A549 (cell line): ENCODE measurements around the gene GIMAP5. TPM values are rescaled to one million over a fixed set of nuclear protein-coding genes. Genes with fewer than 3 reads are reported as not detected.

Source experiments
- ATAC-seq, 2 experiments: fragments of 200-7000 bp in 1 of 2; fragments of >200 bp in 1 of 2; cut with Nextera tagmentation in 1 of 2; cut with Tn5 transposase in 1 of 2; 3 replicates each; pipeline versions ENCODE4 v1.8.0 to v1.9.1; 2018 to 2020; ENCODE audit warnings: mild to moderate bottlenecking in 1 of 2, moderate library complexity in 1 of 2
- CTCF ChIA-PET: fragments of 300-600 bp; sonication (Branson Sonifier 250); formaldehyde crosslinking; extraction: SDS; loops from one replicate; lab custom pipeline; 2021; ENCODE audit warnings: antibody characterized with exemption, inconsistent platforms; lab: Yijun Ruan, JAX
- POLR2A ChIA-PET: fragments of 350-600 bp; formaldehyde crosslinking; extraction: SDS; loops from one replicate; lab custom pipeline; 2021; ENCODE audit warnings: antibody characterized with exemption, inconsistent platforms; lab: Yijun Ruan, JAX
- DNase-seq, 2 experiments: peaks; one replicate each; pipeline versions ENCODE4 v3.0.0 to v3.0.0-alpha.2; 2011 to 2016; ENCODE audit warnings: low read depth in 1 of 2, low spot score in 1 of 2
- FAIRE-seq: peaks from 2 replicates; lab custom pipeline; 2011; peaks lifted over from hg19 to GRCh38; lab: Jason Lieb, UNC
- H3K27ac ChIP-seq, 2 experiments: fragments of >200 bp; sonication (Bioruptor Twin); formaldehyde crosslinking; 3 replicates each; pipeline ENCODE4 v1.5.1; 2016 to 2017
- H3K4me1 ChIP-seq: fragments of >200 bp; sonication (Bioruptor Twin); formaldehyde crosslinking; 3 replicates; pipeline ENCODE4 v1.6.1; 2016
- H3K4me2 ChIP-seq: fragments of >200 bp; sonication (Bioruptor Twin); formaldehyde crosslinking; 3 replicates; pipeline ENCODE4 v1.6.1; 2016
- H3K4me3 ChIP-seq: fragments of >200 bp; sonication (Bioruptor Twin); formaldehyde crosslinking; 3 replicates; pipeline ENCODE4 v1.5.1; 2016
- H3K9me3 ChIP-seq: fragments of >200 bp; sonication (Bioruptor Twin); formaldehyde crosslinking; 3 replicates; pipeline ENCODE4 v1.6.1; 2016
- BCL3 ChIP-seq: fragments of >200 bp; sonication (Bioruptor Twin); formaldehyde crosslinking; IDR thresholded peaks from 3 replicates; pipeline ENCODE4 v1.6.1; 2016
- BHLHE40 ChIP-seq: IDR thresholded peaks from 2 replicates; pipeline ENCODE4 v1.6.1; 2012; ENCODE audit warnings: low read depth, low read length, inconsistent platforms
- CBX2 ChIP-seq: fragments of 200-600 bp; sonication (generic); IDR thresholded peaks from 2 replicates; pipeline ENCODE4 v1.6.1; 2016; ENCODE audit warnings: low read depth, mild to moderate bottlenecking, borderline replicate concordance
- CBX8 ChIP-seq: fragments of 200-600 bp; sonication (generic); IDR thresholded peaks from 2 replicates; pipeline ENCODE4 v1.6.1; 2016
- CEBPB ChIP-seq, 2 experiments: fragments of >200 bp in 1 of 2; sonication (Bioruptor Twin) in 1 of 2; formaldehyde crosslinking in 1 of 2; IDR thresholded peaks; 2 replicates each; pipeline ENCODE4 v1.6.1; 2012 to 2016
- CHD4 ChIP-seq: fragments of 200-600 bp; sonication (generic); IDR thresholded peaks from 2 replicates; pipeline ENCODE4 v1.6.1; 2016; ENCODE audit warnings: antibody characterized with exemption, mild to moderate bottlenecking, borderline replicate concordance
- CTCF ChIP-seq: fragments of >200 bp; sonication (Bioruptor Twin); formaldehyde crosslinking; IDR thresholded peaks from 3 replicates; pipeline ENCODE4 v1.5.1; 2016
- EHMT2 ChIP-seq: fragments of 200-600 bp; sonication (generic); IDR thresholded peaks from 2 replicates; pipeline ENCODE4 v1.6.1; 2016; ENCODE audit warnings: antibody characterized with exemption, low read depth, mild to moderate bottlenecking, moderate library complexity
- ESRRA ChIP-seq: fragments of 150-350 bp; IDR thresholded peaks from 2 replicates; pipeline ENCODE4 v1.6.1; 2014; ENCODE audit warnings: mild to moderate bottlenecking, low read length, borderline replicate concordance
- FOSL2 ChIP-seq, 2 experiments: fragments of 450-650 bp in 1 of 2; fragments of >200 bp in 1 of 2; sonication (Bioruptor Twin) in 1 of 2; formaldehyde crosslinking; IDR thresholded peaks; 2 replicates each; pipeline versions ENCODE4 v1.5.0 to v1.6.1; 2016 to 2020; ENCODE audit warnings: mild to moderate bottlenecking in 1 of 2, moderate library complexity in 1 of 2
- GATA3 ChIP-seq: IDR thresholded peaks from 2 replicates; pipeline ENCODE4 v1.6.1; 2012; ENCODE audit warnings: borderline replicate concordance
- HES2 ChIP-seq: fragments of >200 bp; sonication (Bioruptor Twin); formaldehyde crosslinking; IDR thresholded peaks from 2 replicates; pipeline ENCODE4 v1.6.1; 2016
- HOXB5 ChIP-seq: fragments of 250-450 bp; sonication (Bioruptor Pico); IDR thresholded peaks from 2 replicates; pipeline ENCODE4 v1.5.0; 2020; ENCODE audit warnings: mild to moderate bottlenecking, moderate library complexity
- KDM5A ChIP-seq: fragments of 200-600 bp; sonication (generic); IDR thresholded peaks from 2 replicates; pipeline ENCODE4 v1.6.1; 2016; ENCODE audit warnings: antibody characterized with exemption, mild to moderate bottlenecking
- MAFK ChIP-seq: fragments of 450-650 bp; IDR thresholded peaks from 2 replicates; pipeline ENCODE4 v1.6.1; 2014; ENCODE audit not compliant: partially characterized antibody
- POLR2A ChIP-seq: IDR thresholded peaks from 2 replicates; pipeline ENCODE4 v1.6.1; 2012; ENCODE audit warnings: mild to moderate bottlenecking, low read length
- RAD21 ChIP-seq, 2 experiments: fragments of >200 bp in 1 of 2; sonication (Bioruptor Twin) in 1 of 2; formaldehyde crosslinking in 1 of 2; IDR thresholded peaks in 1 of 2; conservative IDR thresholded peaks in 1 of 2; 2 replicates in 1 of 2; 3 replicates in 1 of 2; pipeline ENCODE4 v1.6.1; 2012 to 2018; ENCODE audit warnings: inconsistent platforms in 1 of 2
- RCOR1 ChIP-seq: fragments of 150-350 bp; IDR thresholded peaks from 2 replicates; pipeline ENCODE4 v1.6.1; 2014; ENCODE audit warnings: antibody characterized with exemption, low read length, low read depth
- RFX5 ChIP-seq: fragments of 450-650 bp; IDR thresholded peaks from 2 replicates; pipeline ENCODE4 v1.7.1; 2014; ENCODE audit warnings: antibody characterized with exemption, mild to moderate bottlenecking, moderate library complexity
- SREBF2 ChIP-seq: fragments of 450-650 bp; IDR thresholded peaks from 2 replicates; pipeline ENCODE4 v1.6.1; 2014; ENCODE audit warnings: mild to moderate bottlenecking, moderate library complexity
- USF2 ChIP-seq: fragments of 450-650 bp; IDR thresholded peaks from 2 replicates; pipeline ENCODE4 v1.6.1; 2014; ENCODE audit warnings: antibody characterized with exemption
- ZSCAN20 ChIP-seq: fragments of 250-450 bp; sonication (Bioruptor Pico); IDR thresholded peaks from 2 replicates; pipeline ENCODE4 v1.8.0; 2022; ENCODE audit warnings: mild to moderate bottlenecking, moderate library complexity
- WGBS: methylation state at CpG from one replicate; pipeline ENCODE4 v1.1.6; 2017; ENCODE audit errors: missing lambda C conversion rate; 5-methylcytosine and 5-hydroxymethylcytosine counted together
- polyA plus RNA-seq, 4 experiments: library from polyadenylated mRNA; depleted of rRNA in 3 of 4; stranded (reverse); fragments of >200 nt; fragmentation: RNase III in 1 of 4; extraction: RNeasy Plus Mini Kit Qiagen cat#74134 plus additional on column Dnase treatment in 1 of 4; gene quantifications; 2 replicates in 3 of 4; 3 replicates in 1 of 4; pipeline ENCODE4 v1.2.3, GENCODE V29; 2011 to 2017
- TF ChIP-seq, protein P1 (sequence below): fragments of 150-350 bp; IDR thresholded peaks from 2 replicates; pipeline ENCODE4 v1.6.1; 2014; ENCODE audit warnings: low read depth, mild to moderate bottlenecking, low read length
- TF ChIP-seq, protein P2 (sequence below): IDR thresholded peaks from 2 replicates; pipeline ENCODE4 v1.6.1; 2012

GIMAP5 gene
- polyA plus RNA-seq, 2 of the 4 experiments (the other 2 are of a cell fraction) = not detected

DNA sequence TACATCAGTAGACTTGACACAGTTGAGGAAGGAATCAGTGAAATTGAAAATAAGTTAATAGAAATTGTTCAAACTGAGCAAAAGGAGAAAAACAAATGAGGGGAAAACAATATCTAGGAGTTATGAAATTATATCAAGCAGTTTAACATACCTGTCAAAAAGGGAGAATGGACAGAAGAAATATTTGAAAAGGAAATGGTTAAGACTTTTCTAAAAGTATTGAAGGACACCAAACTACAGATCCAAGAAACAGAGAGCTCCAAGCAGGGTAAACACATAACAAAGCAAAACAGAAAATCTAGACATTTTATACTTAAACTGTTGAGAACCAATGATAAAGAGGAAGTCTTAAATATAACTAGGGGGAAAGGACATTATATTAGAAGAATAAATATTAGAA lies 8.6 kb upstream of the GIMAP5 start:
- CTCF ChIA-PET = no interaction called here

DNA sequence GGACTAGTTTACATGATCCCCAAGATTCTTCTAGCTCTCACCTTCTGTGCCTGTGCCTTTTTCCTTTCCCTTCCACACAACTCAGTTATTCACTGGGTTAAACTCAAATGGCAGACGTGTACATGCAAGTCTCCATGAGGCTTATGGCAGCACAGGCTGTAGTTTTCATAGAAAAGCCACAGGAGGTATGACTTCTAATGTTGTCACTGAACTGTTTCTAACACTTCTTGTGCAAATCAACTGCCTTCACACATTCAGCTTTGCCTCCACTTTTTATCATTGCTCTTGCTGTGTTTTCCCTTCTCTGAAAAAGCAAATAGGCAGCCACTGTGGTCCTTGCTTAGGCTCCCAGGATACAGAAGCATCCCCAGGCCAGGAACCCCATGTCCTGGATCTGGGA lies 5.3 kb upstream of the GIMAP5 start:
- H3K27ac ChIP-seq = no peak overlapping the region
- no peaks in the 10 kb centered on the region; the same call in 2 of the 3 replicates for H3K9me3 ChIP-seq
- H3K4me1 ChIP-seq = no peaks in the 10 kb centered on the region
- TF ChIP-seq, protein P1, sequence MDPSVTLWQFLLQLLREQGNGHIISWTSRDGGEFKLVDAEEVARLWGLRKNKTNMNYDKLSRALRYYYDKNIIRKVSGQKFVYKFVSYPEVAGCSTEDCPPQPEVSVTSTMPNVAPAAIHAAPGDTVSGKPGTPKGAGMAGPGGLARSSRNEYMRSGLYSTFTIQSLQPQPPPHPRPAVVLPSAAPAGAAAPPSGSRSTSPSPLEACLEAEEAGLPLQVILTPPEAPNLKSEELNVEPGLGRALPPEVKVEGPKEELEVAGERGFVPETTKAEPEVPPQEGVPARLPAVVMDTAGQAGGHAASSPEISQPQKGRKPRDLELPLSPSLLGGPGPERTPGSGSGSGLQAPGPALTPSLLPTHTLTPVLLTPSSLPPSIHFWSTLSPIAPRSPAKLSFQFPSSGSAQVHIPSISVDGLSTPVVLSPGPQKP = no peak
- TF ChIP-seq HOXB5 (CRISPR knock-in tag) (no peak), ESRRA (no peak), BCL3 (no peak), CHD4 (no peak), KDM5A (no peak), MAFK (no peak), EHMT2 (no peak), USF2 (no peak), GATA3 (no peak)
- TF ChIP-seq, all 56 proteins: peak for 0
- no peak overlapping the region for H3K4me3 ChIP-seq
- no peak for ATAC-seq
- DNase-seq = no peak
- no peak for FAIRE-seq
- POLR2A ChIA-PET = no interaction called here
- CTCF ChIA-PET = interaction anchor here (1.0 kb wide), 1 partner anchor 10 kb away, joined by 3 read pairs; no protein-coding TSS in a partner anchor
- 4% methylated on average over 1 of the region's 1 CpG for WGBS
- no peak overlapping the region for H3K4me2 ChIP-seq

More for the DNA sequence above, 8.6 kb upstream of the GIMAP5 start:
- no peak for TF ChIP-seq EHMT2
- TF ChIP-seq RFX5 = no peak
- no peak for TF ChIP-seq CBX2
- TF ChIP-seq ZSCAN20 (CRISPR knock-in tag) = no peak
- no peak for TF ChIP-seq CBX8
- TF ChIP-seq, protein P1 = no peak
- no peak for TF ChIP-seq HES2
- no peak for TF ChIP-seq FOSL2 (IDR thresholded peaks at IDR 0.05)
- TF ChIP-seq FOSL2 (CRISPR knock-in tag; IDR thresholded peaks at IDR 0.05) = no peak
- TF ChIP-seq, all 56 proteins: peak for 0
- Histone ChIP-seq H3K4me3 (no peak overlapping the region), H3K4me1 (no peaks in the 10 kb centered on the region), H3K4me2 (no peak overlapping the region), H3K27ac (no peak overlapping the region), H3K9me3 (no peaks in the 10 kb centered on the region; the same call in 2 of the 3 replicates)
- POLR2A ChIA-PET = no interaction called here
- DNase-seq (no peak), ATAC-seq (no peak), FAIRE-seq (no peak)

- H3K9me3 ChIP-seq = no peaks in the 10 kb centered on the region
- H3K27ac ChIP-seq = no peak overlapping the region
- no peak overlapping the region for H3K4me3 ChIP-seq
- ChIA-PET POLR2A (no interaction called here), CTCF (interaction anchor here (0.6 to 1.0 kb wide), 3 partner anchors 9 to 1326 kb away, joined by 3 read pairs; no protein-coding TSS in a partner anchor)
- no peak for FAIRE-seq
- WGBS = 9% methylated on average over 5 of the region's 5 CpGs
- DNase-seq = no peak
- no peak for ATAC-seq
- no peak for TF ChIP-seq BHLHE40
- TF ChIP-seq SREBF2 = no peak
- no peak for TF ChIP-seq POLR2A
- no peak for TF ChIP-seq RCOR1
- no peak for TF ChIP-seq EHMT2
- no peak for TF ChIP-seq RAD21 (conservative IDR thresholded peaks at IDR 0.05 in 1 of 2, IDR thresholded peaks at IDR 0.05 in 1 of 2)
- no peak for TF ChIP-seq CTCF
- no peak for TF ChIP-seq CEBPB (IDR thresholded peaks at IDR 0.05)
- TF ChIP-seq, protein P2, sequence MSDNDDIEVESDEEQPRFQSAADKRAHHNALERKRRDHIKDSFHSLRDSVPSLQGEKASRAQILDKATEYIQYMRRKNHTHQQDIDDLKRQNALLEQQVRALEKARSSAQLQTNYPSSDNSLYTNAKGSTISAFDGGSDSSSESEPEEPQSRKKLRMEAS = no peak
- H3K4me2 ChIP-seq = no peak overlapping the region
- no peaks in the 10 kb centered on the region for H3K4me1 ChIP-seq
Observed at GRCh38 chr7:150732786-150733481, 4.3 kb upstream of the GIMAP5 start.
